CD4-positive, alpha-beta T cell treated with Interleukin-4 for 4 hours (primary cell): ENCODE measurements around the gene CDSN.
A peak's percentile ranks its signal among the peaks of the same experiment; 100 is the strongest.
"Not testable (repeated sequence)": the region's sequence is repeated elsewhere in the genome, so short reads cannot be mapped to it uniquely, and the experiment has no call there.

ENCODE experiments used
- DNase-seq: peaks from one replicate; pipeline ENCODE4 v3.0.0-alpha.2; 2020

The CDSN gene

DNA sequence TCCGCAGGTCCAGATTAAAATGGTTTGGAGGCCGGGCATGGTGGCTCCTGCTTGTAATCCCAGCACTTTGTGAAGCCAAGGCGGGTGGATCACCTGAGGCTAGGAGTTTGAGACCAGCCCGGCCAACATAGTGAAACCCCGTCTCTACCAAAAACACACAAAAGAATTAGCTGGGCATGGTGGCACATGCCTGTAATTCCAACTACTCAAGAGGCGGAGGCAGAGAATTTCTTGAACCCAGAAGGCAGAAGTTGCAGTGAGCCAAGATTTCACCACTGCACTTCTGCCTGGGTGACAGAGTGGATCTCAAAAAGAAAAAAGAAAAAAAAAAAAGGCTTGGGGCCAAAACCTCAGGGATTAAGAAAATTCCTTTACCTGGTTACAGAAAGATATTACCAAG is 38.4 kb downstream of the CDSN start:
- no peak for DNase-seq

- DNase-seq = peak; percentile 67
Measured at GRCh38 chr6:31079656-31080261, 40.5 kb downstream of the CDSN start.

DNA sequence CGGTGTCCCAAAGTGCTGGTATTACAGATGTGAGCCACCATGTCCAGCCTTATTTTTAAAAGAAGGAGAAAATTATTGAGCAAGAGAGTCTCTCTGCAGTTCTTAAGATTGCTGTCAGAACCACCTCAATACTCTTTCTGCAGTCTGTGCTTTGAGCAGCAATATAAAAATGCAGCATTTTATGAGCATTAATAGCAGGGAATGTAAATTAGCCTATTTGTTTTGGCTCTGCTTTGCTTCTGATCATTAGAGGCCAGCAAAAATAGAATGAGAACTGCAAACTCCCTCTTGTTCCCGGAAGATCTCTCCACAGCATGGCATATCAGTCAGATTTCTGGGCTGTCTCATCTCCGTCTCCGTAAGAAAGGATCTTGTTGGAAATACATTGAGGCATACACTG is 43.6 kb downstream of the CDSN start:
- DNase-seq = no peak

- no peak for DNase-seq
Measured at GRCh38 chr6:31075528-31075927, 44.7 kb downstream of the CDSN start.

DNA sequence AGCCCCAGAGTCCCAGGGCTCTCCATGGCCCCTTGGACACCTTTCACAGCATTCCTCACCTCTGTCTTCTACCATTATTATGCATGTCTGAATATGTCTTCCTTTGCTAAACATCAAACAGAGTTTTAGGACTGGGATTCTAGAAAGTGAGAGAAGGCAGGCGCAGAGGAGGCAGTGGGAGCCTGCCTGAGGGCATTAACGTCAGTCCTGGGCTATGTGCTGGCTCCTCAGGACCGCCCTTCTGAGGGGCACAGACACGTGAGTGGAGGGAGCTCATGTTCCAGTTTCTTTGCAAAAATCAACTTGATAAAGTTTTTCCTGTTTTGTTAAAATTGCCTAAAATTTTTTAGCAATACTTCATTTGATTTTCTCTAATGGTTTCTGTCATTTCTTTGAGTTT is 45.8 kb downstream of the CDSN start:
- DNase-seq = no peak

DNA sequence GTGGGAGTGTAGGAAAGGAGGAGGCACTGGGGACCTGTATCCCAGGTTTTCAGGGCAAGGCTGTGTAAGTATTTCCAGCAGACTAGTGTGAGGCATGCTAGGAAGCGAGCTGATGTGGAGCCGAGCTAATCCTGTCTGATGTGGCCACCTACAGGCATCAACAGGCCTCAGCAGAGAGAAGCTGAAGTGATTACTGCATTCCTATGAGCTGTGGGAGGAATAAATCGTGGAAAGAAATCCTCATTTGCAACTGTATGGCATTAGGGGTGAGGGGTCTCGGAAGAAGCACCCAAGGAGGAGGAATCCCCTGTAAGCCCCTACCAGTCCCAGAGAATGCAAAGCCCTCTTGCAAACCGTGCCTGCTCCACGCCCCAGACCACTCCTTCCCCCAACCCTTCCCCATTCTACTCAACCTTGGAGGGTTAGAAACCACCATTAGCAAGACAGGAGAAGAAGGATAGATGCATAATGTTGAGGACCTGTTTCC is 49.5 kb downstream of the CDSN start:
- DNase-seq = no peak

GRCh38 chr6:31068669-31069340 is 51.4 kb downstream of the CDSN start:
- DNase-seq = peak; percentile 57

GRCh38 chr6:31067891-31068668 is 52.2 kb downstream of the CDSN start:
- not testable (repeated sequence) for DNase-seq

DNA sequence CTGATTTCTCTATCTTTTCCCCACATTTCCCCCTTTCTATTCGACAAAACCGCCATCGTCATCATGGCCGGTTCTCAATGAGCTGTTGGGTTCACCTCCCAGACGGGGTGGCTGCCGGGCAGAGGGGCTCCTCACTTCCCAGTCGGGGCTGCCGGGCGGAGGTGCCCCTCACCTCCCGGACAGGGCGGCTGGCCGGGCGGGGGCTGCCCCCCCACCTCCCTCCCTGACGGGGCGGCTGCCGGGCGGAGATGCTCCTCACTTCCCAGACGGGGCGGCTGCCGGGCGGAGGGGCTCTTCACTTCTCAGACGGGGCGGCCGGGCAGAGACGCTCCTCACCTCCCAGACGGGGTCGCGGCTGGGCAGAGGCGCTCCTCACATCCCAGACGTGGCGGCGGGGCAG is 53.2 kb downstream of the CDSN start:
- DNase-seq = not testable (repeated sequence)

GRCh38 chr6:31065556-31065955 is 54.7 kb downstream of the CDSN start:
- DNase-seq = no peak
